ENCODE measurements around the gene ARHGEF40.
A peak's percentile ranks its signal among the peaks of the same experiment; 100 is the strongest.

ARHGEF40 gene

DNA sequence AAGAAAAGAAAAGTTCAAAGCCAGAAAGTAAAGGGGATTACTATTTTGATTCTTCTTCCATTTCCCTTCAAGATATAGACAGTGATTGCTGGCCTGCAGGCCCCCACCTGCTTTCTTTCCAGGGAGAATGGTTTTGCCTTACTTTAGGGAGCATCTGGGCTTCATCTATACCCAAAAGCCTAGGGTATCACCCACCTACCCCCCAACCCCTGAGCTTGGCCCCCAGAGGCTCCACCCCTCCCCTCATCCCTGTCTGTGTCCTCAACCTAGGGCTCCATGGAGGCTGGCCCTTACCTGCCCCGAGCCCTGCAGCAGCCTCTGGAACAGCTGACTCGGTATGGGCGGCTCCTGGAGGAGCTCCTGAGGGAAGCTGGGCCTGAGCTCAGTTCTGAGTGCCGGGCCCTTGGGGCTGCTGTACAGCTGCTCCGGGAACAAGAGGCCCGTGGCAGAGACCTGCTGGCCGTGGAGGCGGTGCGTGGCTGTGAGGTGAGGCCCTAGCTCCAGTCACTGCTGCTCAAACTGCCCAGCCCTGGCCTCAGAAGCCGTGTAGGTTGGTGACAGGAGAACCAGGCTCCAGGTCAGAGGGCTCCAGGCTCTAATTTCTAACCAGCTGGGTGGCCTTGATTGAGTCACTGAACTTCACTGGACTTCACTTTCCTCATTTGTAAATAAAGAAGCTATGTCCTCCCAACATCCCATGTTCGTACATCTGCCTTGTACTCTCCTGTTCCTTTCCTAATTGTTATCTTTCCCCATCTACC is 13.6 kb downstream of the ARHGEF40 start:
- DNase-seq (ENCODE audit: low read depth in 2 of 2) = no peak

DNA sequence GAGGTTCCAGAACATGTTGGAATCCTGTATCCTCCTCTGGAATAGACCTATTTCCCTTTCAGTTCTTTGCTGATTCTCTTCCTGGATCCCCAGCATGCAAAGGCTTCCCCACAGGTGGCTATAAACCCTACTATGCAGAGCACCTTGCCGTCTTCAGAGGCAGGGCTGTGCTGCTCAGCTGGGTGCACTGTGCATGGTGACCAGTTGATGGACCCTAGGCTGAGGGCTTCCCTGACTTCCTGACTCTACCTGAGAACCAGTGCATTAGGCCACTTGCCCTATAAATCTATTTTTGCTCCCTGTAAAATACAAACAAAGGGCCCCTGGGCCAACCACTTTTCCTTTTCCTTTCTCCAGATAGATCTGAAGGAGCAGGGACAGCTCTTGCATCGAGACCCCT is 14.3 kb downstream of the ARHGEF40 start:
- no peak for DNase-seq (ENCODE audit: low read depth in 2 of 2)

DNA sequence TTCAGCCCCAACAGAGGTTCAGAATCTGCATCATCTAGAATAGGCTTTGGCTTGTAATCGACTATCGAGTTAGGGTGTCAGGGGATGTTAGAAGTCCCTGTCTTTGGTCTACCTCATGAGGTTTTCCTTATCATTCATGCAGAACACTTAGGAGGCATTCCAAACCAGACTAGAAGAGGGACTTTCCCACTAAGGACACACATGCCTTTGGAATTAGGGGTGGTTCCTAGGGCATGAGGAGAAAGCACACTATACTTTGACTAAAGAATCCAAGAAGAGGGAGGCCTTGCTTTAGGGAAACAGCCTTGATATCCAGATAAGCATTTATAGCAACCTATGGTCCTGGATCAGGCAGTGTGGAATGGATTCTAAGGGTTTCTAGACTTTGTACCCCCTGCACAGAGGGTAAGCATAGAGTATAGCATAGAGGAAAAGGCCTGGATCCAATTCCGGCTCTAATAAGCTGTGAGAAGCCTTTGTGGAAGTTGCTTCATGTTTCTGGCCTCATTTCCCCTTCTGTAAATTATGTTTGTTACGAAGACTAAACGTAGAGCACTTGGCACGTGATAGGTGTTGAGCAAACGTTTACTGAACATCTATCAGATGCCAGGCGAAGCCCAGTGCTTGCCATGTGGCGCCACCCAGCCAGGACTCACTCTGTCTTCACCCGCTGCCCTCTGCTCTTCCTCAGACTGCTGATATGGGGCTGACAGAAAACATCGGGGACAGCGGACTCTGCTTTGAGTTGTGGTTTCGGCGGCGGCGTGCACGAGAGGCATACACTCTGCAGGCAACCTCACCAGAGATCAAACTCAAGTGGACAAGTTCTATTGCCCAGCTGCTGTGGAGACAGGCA is 15.1 kb downstream of the ARHGEF40 start:
- DNase-seq (ENCODE audit: low read depth in 2 of 2) = no peak

DNA sequence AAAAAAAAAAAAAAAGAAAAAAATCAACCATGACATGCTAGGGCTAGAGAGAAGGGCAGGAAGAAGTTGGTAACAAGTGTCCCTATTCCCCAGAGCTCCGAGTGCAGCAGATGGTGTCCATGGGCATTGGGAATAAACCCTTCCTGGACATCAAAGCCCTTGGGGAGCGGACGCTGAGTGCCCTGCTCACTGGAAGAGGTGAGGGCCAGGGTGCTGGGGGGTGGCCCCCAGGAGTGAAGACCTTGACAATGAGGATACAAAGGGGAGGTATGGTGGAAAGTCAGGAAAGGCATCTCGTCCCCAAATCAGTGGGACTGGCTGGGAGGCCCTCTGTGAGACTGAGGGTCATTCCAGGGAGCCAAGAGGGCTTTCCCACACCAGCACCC is 16.8 kb downstream of the ARHGEF40 start:
- no peak for DNase-seq (ENCODE audit: low read depth in 2 of 2)

DNA sequence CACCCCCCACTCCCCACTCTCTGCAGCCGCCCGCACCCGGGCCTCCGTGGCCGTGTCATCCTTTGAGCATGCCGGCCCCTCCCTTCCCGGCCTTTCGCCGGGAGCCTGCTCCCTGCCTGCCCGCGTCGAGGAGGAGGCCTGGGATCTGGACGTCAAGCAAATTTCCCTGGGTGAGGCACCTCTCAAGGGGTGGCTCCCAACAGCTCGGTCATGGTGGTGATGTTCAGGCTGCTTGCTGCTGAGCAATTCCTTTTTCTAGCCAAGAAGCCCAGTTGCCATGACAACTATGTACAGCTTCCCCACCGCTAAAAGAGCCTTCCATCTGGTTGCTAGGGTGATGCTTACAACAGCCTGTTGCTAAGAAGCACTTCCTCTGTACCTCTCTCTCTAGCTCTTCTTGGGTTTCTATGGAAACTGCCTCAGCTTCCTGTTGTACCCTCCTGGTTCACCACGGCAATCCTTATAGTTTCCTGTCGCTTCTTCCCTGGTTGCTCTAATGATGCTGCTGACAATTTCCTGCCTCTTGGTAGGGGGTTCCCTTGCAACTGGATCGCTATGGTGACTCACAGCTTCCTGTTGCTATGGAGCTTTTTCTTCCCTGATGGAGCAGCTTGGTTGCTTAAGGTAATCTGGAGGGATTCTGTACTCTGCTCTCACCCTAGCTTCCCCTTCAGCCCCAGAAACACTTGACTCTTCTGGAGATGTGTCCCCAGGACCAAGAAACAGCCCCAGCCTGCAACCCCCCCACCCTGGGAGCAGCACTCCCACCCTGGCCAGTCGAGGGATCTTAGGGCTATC is 17.4 kb downstream of the ARHGEF40 start:
- peak; percentile 75 to 78 for DNase-seq (ENCODE audit: low read depth in 2 of 2)

DNA sequence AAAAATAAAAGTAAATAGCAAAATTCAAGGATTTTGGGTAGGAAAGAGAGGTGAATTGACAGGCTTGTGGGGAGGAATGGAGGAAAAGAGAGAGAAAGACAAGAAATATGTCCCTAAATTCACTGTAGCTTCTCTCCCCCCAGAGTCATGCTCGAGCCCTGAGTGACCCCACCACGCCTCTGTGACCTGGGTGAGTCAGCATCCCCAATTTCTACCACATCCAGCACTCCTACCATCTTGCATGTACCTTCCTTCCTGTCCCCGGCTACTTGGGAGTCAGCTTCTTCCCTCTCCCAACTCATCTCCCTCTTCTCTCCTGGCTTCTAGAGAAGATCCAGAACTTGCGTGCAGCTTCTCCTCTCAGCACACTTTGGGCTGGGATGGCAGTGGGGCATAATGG is 18.6 kb downstream of the ARHGEF40 start:
- DNase-seq (ENCODE audit: low read depth in 2 of 2) = no peak

DNA sequence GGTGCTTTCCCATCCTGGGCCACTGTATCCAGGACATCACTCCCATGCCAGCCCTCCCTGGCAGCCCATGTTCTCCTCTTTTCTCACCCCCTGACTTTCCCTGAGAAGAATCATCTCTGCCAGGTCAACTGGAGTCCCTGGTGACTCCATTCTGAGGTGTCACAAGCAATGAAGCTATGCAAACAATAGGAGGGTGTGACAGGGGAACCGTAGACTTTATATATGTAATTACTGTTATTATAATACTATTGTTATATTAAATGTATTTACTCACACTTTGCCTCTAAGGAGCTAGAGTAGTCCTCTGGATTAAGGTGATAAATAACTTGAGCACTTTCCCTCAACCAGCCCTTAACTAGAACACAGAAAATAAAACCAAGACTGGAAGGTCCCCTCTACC is 19.2 kb downstream of the ARHGEF40 start:
- DNase-seq (ENCODE audit: low read depth in 2 of 2) = no peak

DNA sequence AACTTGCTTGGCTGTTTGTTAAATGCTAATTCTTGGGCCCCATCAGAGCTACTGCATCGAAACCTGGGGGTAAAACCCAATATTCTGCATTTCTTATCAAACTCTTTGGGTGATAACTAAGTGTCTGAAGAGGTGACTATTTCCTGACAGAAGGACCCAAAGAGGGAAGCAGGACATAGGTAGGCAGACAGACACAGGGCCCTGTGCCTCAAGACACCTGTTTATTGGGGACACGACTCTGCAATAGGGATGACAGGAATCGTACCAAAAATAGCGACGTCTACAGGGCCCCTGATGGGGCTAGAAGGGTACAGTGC is 19.7 kb downstream of the ARHGEF40 start:
- DNase-seq (ENCODE audit: low read depth in 2 of 2) = no peak

DNA sequence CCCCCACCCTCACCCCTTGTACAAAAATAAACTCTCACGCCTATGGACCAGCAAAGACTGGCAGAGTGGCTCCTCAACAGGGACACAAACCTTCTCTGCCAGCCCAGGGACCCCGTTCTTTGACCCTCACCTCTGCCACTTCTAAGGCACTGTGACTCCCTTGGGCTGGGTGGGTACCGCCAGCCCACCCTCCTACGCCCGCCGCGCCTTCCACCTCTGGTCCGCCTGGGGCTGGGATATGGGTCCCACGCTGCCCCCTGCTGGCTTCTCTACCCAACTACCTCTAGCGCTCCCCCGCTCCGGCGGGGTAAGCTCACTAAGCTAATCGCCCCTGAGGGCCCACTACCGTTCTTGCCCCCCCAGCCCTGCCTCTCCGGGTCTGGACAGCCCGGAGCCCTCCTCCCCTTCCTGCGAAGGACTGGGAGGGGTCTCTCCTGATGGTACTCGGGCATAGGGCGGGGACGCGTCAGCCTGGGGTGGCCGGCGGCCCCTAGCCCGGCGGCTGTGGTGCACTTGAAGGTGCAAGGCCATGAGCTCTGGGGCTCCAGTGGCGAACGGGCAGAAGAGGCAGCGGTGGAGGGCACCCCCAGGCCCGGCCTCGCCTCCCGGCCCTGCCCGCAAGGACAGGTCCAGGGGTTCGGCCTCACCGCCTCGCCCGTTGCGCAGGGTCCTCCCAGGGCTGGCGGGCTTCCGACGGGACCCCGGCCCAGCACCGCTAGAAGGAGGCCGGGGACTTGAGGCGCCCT is 20.3 kb downstream of the ARHGEF40 start:
- DNase-seq (ENCODE audit: low read depth in 2 of 2) = no peak

DNA sequence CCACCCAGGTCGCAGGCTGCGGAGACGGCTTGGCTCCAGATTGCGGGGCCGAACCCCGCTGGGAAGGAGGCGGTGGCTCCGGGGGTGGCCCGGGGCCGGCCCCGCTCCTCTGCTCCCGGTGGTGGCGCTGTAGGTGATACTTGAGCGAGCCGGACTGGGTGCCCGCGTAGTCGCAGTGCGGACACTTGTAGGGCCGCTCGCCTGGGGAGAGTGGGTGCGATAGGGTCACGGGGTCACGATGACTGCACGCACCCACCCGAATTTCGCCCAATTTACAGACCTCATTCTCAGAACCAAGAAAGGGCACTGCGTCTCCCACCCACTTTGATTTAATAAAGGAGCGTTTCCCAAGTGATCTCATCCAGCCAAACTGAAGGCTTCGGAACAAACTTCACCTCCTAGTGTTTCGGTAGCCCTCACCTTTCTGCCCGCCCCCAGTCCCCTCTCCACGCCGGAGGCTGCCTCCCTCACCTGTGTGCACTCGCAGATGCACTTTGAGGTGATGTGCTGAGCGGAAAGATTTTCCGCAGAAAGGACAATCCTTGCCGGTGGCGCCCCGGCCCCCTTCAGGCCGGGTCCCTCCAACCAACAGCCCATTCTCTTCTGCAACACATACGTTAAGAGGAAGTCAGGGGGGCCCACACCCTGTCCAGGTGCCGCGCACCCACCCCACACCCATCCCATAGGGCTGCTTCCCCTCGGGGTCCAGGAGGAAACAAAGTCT is 21.0 kb downstream of the ARHGEF40 start:
- no peak for DNase-seq (ENCODE audit: low read depth in 2 of 2)

DNA sequence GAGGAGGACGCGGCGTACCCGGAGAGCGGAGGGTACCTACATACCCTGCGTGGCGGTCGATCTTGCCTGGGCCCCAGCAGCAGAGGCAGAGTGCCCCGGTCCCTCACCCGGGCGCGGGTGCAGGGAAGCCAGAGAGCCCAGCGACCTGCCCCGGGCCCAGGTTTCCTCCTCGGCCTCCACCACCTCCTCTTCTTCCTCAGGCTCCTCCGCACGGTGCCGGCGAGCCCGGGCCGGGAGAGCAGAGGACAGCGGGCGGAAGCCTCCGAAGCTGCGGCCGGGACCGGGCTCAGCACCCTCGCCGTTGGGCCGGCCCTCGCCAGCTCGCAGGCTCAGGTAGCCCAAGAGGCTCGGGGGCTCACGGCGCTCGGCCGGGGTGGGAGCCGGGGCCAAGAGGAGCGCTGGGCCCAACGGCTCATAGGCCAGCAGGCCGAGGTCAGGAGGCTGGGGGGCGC is 21.7 kb downstream of the ARHGEF40 start:
- no peak for DNase-seq (ENCODE audit: low read depth in 2 of 2)

DNA sequence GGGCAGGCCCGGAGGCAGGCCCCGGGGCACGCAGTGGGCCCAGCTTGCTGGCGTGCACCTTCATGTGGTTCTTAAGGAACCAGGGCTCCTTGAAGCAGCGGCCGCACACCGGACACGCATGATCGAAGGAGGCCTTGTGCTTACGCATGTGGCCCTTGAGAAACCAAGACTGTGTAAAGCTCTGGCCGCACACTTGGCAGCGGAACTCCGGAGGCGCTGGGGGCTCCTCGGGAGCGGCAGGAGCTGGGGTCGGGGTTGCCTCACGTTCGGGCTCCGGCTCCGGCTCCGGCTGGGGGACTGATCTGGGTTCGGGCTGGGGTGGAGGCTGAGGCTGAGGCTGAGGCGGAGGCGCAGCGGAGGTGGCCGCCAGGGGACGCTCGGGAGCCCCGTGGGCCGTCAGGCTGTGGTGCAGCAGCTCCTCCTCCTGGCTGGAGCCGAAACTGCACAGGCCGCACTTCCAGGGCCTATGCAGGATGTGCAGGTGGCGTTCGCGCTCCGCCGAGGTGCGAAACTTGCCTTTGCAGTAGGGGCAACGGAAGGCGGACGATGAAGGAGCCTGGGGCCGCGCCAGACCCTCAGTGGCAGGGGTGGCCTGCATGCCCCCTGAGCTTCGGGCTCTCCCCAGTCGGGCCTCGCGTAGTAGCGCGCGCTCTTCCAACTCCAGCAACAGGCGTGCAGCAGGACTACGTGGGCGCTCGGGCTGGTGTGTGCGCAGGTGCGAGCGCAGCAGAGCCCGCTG is 22.3 kb downstream of the ARHGEF40 start:
- no peak for DNase-seq (ENCODE audit: low read depth in 2 of 2)

DNA sequence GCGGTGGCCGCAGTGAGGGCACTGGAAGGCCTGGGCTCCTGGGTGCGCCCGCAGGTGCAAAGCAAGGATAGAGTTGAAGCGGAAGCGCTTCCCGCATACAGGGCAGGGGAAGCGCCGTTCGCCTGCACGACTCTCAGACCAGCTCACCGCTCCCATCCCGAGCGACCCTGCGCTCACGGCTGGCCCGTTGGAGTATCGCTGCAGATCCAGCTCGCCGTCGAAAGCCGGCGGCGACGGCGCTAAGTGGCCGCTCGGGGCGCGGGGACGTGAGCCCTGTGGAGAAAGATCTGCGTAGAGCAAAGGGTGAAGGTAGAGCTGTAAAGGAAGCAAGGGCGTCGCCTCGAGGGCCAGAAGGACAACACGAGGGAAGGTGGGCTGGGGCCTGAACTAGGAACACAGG is 22.9 kb downstream of the ARHGEF40 start:
- DNase-seq (ENCODE audit: low read depth in 2 of 2) = no peak

DNA sequence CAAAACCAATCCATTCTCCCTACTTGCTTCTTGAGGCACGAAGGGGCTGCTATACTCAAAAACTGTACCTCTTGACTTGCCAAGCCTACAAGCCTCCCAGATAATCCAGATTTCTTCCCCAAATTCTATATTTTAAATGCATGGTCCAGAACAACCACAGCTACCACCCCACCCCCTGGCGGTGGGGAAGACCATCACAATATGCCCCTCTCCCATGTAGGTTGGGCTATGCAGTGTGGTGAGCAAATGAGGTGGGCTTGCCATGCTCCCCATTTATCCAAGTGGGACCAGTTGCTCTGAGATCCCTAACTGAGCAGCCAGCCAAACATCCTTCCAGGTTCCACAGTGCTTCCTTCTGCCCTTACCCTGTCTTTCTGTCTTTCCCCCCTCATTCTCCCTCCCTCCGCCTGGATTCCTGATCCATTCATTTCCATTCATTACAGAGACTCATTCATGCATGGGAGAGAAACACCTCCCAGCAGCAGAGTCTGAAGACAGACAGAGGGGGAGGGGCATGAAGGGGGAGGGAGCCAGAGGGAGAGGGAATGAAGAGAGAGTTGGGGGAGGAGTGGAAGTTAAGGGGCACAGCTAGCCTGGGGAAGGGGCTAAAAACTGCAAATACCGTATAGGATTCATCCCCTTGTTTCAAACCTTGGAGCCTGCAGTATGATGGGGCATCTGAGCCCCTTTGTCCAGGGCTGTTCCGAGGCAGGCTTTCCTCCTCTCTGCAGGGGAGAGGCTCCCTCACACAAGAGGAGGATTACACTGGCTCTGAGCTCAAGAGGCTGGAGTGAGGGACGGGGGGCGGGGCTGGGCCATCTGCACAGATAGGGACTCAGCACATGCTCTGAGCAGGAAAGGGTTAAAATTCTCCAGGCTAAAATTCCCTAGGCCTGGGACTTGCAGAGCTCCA is 23.9 kb downstream of the ARHGEF40 start:
- no peak for DNase-seq (ENCODE audit: low read depth in 2 of 2)

DNA sequence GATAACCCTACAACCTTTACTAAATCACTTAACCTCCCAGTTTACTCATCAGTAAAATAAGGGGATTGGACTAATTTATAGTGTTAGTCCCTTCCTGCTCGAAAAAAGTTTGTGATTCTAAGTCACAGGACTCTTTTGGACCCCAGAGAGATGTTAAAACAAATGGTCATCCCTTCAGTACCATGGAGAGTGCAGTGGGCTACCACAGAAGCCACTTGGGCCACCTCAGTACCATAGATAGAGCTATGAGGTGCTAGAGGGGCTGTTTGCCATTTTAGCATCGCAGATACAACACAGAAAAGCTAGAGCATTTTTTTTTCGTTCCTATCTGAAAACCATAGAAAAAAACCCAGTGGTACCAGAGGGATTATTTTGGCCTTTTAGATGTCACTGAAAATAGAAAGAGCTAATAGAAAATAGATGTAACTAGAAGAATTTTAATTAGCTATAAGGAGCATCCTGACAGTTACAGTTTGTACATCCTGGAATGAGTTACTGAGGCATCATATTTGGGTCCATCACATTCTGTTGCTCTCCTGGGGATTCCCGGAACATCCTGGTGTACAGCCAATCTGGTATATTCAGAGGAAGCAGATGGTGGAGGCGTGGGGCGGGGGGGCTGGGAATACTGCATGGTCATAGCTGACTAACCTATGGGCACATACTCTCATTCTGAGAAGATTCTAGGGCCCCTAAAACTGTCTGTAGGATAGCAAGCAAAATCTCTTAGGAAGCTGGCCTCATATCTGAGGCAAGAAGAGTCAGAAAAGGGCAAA is 25.5 kb downstream of the ARHGEF40 start:
- no peak for DNase-seq (ENCODE audit: low read depth in 2 of 2)

DNA sequence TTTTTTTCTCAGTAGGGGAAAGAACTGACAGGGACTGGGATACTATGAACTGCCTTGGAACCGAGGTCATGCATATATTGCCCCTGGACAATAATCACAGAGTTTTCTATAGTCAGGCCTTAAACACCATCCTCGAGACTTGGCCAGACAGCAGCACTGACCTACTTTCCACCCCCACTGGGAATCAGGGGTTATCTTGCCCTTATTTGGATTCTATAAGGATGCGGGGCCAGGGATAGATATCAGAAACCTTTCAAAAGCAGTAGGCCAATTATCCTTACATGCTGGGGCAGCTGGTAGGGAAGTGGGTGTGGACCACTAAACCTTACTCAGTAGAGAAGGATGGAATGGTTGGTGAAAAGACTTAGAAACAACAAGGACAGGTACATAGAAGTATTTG is 26.3 kb downstream of the ARHGEF40 start:
- DNase-seq (ENCODE audit: low read depth in 2 of 2) = no peak

DNA sequence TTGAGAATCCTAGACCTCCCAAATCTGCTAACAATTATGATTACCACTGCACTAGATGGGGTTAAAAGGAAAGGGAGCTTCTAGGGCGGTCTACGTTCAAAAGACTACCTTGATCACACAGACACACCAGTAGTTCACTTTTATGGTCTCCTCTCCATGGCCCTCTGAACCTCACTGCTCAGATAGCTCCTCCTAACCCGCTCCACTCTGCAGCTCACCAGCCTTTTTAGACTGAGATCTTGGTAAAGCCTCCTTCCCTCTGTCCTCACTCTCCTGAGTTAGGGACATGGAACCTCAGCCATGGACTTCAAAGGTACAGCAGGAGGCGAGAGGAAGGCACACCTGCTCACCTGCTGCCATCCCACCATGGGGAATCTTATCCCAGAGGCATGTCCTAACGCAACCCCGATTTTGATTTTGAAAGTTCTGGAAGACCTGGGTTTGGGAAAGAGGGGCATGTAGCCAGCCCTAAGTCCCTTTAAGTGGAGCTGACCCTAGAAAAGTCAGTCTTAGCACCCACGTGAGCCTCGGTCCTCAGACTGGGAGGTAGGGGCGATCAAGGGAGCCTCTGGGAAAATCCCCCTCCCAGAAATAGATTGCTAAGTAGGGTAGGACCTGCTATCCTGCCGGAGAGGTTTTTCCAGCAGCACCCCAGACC is 27.0 kb downstream of the ARHGEF40 start:
- no peak for DNase-seq (ENCODE audit: low read depth in 2 of 2)

DNA sequence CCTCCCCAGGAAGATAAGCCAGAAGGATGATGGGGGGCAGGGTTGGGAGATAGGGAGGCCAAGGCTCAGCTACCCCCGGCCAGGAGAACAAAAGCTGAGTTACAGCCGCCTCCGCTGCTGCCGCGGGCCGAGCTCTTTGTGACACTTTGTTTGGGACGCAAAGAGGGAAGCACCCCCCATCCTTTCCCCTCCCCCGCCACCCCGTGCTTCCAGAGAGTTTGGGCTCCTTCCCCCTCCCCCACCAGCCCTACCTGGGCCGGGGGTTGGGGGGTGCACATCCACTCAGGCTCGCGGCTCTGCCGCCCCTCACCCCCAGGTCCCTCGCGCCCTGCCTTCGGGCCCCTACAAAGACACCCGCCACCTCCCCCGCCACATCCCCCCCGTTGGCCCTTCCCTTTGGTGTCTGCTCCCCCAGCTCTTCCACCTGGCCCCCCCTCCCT is 27.6 kb downstream of the ARHGEF40 start:
- DNase-seq (ENCODE audit: low read depth in 2 of 2) = no peak

All from fibroblast of skin of left biceps (primary cell).